Stimulated activated CD8-positive, alpha-beta memory T cell treated with anti-CD3 and anti-CD28 coated beads, Interleukin-2, amount 100 ng/mL, for 1 hour (primary cell): ENCODE data around the gene GOLGA6L25.
"Not testable (repeated sequence)": the region's sequence is repeated elsewhere in the genome, so short reads cannot be mapped to it uniquely, and the experiment has no call there.

Experiments used
- DNase-seq, 2 donors: peaks; one replicate each; pipeline ENCODE4 v3.0.0-alpha.2; 2020; ENCODE audit warnings: low read depth in 2 of 2

GOLGA6L25 gene, protein sequence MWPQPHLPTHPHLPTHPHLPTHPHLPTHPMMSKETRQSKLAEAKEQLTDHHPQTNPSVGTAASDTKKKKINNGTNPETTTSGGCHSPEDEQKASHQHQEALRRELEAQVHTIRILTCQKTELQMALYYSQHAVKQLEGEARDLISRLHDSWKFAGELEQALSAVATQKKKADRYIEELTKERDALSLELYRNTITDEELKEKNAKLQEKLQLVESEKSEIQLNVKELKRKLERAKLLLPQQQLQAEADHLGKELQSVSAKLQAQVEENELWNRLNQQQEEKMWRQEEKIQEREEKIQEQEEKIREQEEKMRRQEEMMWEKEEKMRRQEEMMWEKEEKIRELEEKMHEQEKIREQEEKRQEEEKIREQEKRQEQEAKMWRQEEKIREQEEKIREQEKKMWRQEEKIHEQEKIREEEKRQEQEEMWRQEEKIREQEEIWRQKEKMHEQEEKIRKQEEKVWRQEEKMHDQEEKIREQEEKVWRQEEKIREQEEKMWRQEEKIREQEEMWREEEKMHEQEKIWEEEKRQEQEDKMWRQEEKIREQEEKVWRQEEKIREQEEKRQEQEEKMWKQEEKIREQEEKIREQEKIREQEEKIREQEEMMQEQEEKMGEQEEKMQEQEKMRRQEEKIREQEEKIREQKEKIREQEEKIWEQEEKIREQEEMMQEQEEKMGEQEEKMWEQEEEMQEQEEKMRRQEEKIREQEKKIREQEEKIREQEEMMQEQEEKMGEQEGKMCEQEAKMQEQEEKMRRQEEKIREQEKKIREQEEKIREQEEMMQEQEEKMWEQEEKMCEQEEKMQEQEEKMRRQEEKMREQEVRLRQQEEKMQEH

DNA sequence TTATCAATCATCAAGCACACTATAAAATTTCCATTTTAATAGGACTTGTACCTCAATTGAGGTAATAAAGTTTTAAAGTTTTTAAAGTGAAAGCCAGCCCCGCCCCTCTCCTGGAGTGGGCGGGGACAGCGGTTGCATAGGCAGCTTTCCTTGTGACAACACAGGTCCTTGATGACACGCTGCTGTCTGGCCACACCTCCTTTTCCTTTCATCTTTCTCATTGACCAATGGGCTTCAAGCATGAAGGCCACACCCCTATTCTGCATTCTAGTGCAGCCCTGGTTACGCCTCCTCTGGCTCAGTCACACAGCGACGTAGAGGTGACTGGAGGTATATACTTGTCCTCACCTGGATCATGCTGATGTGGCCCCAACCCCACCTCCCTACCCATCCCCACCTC lies at the start of gene GOLGA6L25:
GOLGA6L25 (plus strand) TSS at position 301 of the 400 bp plus-strand sequence; CDS start at position 362, 61 bp downstream.
- DNase-seq, result not testable (repeated sequence)

DNA sequence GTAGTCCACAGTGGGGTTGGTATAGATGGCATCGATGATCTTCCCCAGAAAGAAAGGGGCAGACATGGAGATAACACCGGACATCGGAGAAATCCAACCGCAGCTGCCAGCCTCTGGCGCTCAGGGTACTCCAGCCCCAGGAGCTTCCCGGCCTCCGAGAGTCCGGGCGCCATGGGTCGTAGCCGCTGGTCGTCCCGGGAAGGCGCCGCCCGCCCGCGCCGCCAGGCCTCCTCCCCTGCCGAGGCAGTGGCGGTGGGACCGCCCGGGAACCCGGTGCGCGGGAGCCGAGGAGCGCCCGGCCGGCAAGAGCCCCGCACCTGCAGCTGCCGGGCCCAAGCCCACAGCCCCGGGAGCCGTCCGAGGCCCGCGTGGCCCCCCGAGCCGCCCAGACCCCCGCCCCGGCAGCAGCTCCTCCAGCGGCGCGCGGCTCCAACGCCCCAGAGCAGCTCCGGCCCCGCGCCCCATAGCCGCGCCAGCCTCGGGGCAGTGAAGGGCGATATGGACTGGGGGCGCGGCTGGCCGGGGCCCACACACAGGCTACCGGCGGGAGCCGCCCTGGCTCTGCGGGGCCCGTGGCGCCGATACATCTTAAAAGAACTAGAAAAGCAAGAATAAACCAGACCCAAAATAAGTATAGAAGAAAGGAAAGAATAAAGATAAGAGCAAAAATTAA lies 45.0 kb upstream of the GOLGA6L25 start:
- DNase-seq, result not testable (repeated sequence)

DNA sequence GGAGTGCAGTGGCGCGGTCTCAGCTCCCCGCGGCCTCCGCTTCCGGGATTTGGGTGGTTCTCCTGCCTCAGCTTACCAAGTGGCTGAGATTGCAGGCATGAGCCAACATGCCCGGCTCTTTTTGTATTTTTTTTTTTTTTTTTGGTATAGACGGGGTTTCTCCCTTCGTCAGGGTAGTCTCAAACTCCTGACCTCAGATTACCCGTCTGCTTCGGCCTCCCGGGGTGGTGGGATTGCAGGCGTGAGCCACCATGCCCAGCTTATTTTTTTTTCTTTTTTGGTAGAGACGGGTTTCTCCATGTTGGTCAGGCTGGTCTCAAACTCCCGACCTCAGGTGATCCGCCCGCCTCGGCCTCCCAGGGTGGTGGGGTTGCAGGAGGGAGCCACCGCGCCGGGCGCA lies 39.2 kb upstream of the GOLGA6L25 start:
- not testable (repeated sequence) for DNase-seq

DNA sequence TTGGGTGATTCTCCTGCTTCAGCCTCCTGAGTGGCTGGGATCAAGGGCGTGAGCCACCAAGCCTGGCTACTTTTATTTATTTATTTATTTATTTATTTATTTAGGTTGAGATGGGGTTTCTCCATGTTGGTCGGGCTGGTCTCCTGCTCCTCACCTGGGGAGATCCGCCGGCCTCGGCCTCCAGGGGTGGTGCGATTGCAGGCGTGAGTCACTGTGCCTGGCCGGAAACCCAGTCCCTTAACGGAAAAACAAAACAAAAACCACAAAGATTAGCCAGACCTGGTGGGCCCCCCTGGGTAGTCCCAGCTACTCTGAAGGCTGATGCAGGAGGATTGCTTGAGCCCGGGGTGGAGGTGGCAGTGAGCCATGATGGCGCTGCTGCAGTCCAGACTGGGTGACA lies 38.2 kb upstream of the GOLGA6L25 start:
- not testable (repeated sequence) for DNase-seq

DNA sequence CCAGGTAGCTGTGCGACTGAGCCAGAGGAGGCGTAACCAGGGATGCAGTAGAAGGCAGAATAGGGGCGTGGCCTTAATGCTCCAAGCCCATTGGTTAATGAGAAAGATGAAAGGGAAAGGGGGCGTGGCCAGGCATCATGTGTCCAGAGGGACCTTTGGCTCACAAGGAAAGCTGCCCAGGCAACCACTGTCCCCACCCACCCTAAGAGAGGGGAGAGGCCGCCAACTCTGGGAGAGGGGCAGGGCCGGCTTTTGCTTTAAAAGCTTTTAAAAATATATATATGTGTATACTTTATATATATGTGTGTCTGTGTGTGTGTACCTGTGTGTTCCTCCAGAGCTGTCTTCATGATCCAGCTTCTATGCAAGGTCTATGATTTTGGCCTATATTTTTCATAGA lies 20.4 kb upstream of the GOLGA6L25 start, which contains the start of gene GOLGA8G:
GOLGA8G (minus strand) TSS at position 18 of the 400 bp plus-strand sequence. CDS start 62 bp downstream, outside the sequence.
- DNase-seq, result not testable (repeated sequence)

DNA sequence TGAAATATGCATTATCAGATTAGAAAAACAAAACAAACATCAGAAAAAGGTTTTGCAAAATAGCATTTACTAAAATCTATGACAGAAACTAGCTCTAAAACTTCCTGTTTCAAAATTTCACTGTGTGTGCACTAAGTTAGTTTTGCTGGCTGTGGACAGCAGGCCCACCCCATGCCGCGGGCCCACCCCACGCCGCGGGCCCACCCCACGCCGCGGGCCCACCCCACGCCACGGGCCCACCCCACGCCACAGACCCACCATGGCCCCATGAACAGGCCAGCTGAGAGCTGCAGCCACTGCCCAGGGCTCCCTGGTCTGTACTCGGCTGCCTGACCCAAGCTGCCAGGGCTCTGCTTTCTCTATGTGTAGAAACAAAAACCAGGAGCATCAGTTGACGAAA lies 20.0 kb downstream of the GOLGA6L25 start:
- not testable (repeated sequence) for DNase-seq

DNA sequence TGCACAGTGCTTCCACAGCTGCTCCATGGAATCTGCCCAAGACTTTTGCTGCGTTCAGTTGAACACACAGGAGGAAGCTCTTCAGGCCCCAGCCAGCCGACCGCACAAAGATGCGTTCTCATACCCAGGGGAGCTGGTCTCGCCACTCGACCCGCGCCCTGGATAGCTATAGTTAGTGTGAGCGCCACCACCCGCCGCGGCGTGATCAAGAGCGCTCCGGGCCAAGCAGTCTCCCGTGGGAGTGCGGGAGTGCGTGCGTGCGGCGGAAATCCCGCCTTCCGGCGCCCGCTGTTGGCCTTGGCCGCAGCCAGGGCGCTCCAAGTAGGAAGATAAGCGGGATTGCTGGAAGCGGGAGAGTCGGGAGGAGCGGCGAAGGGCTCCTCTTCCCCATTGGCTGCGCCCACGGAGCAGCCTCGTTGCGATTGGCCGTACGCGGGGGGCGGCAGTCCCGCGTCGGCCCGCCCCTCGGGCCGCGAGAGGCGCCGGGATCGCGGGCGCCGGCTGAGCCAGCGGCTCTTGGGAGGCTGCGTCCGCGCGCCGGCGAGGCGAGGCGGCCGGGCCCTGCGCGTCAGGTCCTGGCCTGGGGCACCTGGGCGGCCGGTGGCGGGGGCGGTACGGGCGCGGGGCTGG lies 35.7 kb downstream of the GOLGA6L25 start:
- not testable (repeated sequence) for DNase-seq

DNA sequence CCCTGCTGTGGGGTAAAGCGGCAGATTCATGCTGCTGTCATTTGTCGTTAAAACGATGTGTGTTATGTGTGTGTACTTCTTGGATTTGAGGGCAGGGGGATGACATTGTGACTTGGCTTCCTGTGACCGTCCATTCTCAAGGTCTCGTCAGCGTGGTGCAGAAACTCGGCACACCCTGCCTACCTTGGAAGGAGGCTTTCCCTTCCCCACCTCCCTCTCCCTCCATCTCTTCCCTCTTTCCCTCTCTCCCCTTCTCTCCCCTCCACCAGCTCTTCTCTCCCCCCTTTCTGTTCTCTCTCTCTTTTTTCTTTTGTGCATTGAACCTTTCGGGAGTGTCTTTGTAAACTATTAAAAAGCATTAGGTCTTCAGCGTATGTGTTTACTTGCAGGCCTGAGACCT lies 36.4 kb downstream of the GOLGA6L25 start:
- not testable (repeated sequence) for DNase-seq

DNA sequence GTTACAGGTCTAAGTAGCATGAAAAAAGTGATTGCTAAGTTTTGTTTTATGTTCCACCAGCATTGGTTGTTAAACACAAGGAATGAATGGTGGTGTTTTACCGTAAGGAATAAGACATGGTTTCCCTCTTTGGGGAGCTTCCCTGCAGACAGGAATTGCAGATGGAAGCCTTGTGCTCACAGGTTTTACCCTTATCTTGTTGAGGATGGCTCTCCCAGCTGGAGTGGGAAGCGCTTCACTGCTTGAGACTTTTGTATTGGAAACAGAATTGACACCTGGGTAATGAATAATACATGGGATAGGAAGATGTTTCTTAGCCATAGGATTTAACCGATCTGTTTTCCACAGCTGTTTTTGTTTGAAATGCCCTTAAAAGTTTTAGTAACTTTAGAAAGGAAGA lies 39.0 kb downstream of the GOLGA6L25 start:
- not testable (repeated sequence) for DNase-seq

DNA sequence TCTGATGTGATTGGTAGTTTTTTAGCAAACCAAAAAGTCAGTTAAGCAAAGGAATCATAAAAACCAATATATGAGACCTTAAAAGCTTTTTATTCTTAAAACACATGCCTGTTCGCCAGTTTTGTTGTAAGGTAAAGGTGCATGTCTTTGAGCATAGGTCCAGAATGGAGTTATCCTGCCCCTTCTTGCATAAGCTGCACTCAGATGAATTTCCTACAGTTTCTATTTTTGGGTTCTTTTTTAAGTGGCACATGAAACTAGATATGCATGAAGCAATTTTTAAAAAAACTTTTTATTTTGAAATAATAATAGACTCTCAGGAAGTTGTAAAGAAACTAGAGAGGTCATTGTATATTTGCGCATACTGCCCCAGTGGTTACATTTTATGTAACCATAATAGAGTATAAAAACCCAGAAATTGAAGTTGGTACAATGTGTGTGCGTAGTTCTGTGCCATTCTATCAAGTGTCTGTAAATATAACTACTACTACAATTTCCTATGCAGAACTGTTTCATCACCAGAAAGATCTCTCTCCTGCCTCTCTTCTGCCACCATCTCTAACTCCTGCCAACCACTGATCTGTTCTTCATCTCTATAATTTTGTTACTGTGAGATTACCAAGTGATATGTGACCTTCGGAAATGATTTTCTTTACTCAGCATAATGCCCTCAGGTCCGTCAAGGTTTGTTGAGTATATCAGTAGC lies 40.2 kb downstream of the GOLGA6L25 start:
- not testable (repeated sequence) for DNase-seq

DNA sequence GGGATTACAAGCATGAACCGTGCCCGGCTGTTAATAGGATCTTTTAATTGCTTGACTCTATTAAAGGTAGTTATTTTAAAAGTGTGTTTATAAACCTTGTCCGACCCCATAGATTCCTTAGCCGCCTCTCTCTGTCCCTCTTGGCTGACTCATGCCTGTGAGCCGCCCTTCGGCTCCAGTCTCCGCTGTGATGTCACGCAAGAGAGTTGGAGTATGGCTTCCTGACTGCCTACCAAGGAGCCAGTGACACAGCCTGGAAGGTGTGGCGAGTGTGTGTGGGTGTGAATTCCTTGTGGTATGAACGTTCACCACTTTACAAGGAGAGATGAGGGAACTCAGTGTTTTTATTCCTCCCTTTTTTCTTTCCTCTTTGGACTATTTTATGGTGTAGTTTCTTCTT lies 44.1 kb downstream of the GOLGA6L25 start:
- not testable (repeated sequence) for DNase-seq

DNA sequence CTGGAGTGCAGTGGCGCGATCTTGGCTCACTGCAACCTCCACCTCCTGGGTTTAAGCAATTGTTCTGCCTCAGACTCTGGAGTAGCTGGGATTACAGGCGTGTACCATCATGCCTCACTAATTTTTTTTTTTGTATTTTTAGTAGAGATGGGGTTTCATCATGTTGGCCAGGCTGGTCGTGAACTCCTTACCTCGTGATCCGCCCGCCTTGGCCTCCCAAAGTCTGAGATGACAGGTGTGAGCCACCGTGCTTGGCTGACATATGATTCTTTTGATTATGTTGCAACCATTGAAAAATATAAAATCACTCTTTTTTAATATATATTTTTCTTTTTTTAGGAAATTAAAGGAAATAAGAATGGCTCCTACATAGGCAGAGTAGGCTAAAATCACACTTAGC lies 44.8 kb downstream of the GOLGA6L25 start:
- not testable (repeated sequence) for DNase-seq

DNA sequence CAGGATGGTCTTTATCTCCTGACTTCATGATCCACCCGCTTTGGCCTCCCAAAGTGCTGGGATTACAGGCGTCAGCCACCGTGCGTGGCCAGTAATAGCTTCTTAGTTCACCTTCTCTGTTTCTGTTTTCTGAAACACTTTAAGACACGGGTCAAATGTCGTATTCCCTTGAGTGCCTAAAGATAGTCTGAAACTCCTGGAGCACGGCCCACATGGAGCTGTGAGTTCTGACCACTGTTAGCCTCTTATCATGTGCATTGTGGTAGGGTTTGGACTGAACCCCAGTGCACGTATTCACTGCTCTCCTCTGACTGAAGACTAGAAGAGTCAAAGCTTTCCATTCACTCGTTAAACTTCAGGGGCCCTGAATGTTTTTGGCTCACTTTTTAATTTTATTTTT lies 48.8 kb downstream of the GOLGA6L25 start:
- DNase-seq, result not testable (repeated sequence)
